Measurements from ENCODE around the gene DDX47. TPM values are rescaled to one million over a fixed set of nuclear protein-coding genes. Genes with fewer than 3 reads are reported as not detected.

Gene DDX47
- total and polyA plus RNA-seq, 2 experiments from 2014 or later = 54.0 to 90.8 TPM

GRCh38 chr12:12821975-12822374, 8.8 kb downstream of the DDX47 start:
- H3K9me3 Mint-ChIP-seq = no peaks in the 10 kb centered on the region
- no peak overlapping the region for H3K4me3 ChIP-seq
- H3K36me3 ChIP-seq (ENCODE audit: insufficient read depth) = peaks cover 57% of the 10 kb centered on the region
- H3K27ac ChIP-seq (ENCODE audit: low read depth) = no peak overlapping the region
- no peaks in the 10 kb centered on the region for H3K27me3 ChIP-seq (ENCODE audit: insufficient read depth)
- ATAC-seq (no peak), DNase-seq (ENCODE audit: low spot score) (no peak)
- H3K4me1 Mint-ChIP-seq = no peaks in the 10 kb centered on the region
- TF ChIP-seq ZNF114 (CRISPR knock-in tag; IDR thresholded peaks at IDR 0.05) = no peak
- no peak for TF ChIP-seq STAT1 (IDR thresholded peaks at IDR 0.05; ENCODE audit: unreplicated experiment)
- TF ChIP-seq EZH2 (IDR thresholded peaks at IDR 0.05; ENCODE audit: low read depth, unreplicated experiment) = no peak
- TF ChIP-seq EZH2phosphoT487 (IDR thresholded peaks at IDR 0.05; ENCODE audit: unreplicated experiment) = no peak
- no peak for TF ChIP-seq CREB1 (CRISPR knock-in tag; IDR thresholded peaks at IDR 0.05; ENCODE audit: low read depth)
- no peak for TF ChIP-seq POLR2AphosphoS5 (IDR thresholded peaks at IDR 0.05; ENCODE audit: low read depth)
- no peak for TF ChIP-seq ZNF331 (CRISPR knock-in tag; IDR thresholded peaks at IDR 0.05; ENCODE audit: low read depth)
- no peak for TF ChIP-seq ZNF462 (CRISPR knock-in tag; IDR thresholded peaks at IDR 0.05)
- no peak for TF ChIP-seq JUNB (IDR thresholded peaks at IDR 0.05; ENCODE audit: unreplicated experiment)
- no peak for TF ChIP-seq REST (IDR thresholded peaks at IDR 0.05; ENCODE audit: unreplicated experiment)
- no peak for TF ChIP-seq CTCF (conservative IDR thresholded peaks at IDR 0.05; ENCODE audit: low read depth in 2 of 2)
- TF ChIP-seq ETS1 (IDR thresholded peaks at IDR 0.05) = no peak
- no peak for TF ChIP-seq NANOG (IDR thresholded peaks at IDR 0.05; ENCODE audit: borderline replicate concordance)
- no peak overlapping the region for H3K4me3 Mint-ChIP-seq
- H3K9me2 ChIP-seq (ENCODE audit: insufficient read depth) = no peaks in the 10 kb centered on the region
- no peaks in the 10 kb centered on the region for H3K4me1 ChIP-seq (ENCODE audit: insufficient read depth)
- no peaks in the 10 kb centered on the region for H3K27me3 Mint-ChIP-seq (ENCODE audit: insufficient read depth, low read depth, poor library complexity)
- peaks cover 11% of the 10 kb centered on the region for H4K20me1 ChIP-seq (replicated peaks; ENCODE audit: insufficient read depth)
- H3K27ac Mint-ChIP-seq = no peak overlapping the region
- no peak overlapping the region for H3K4me2 ChIP-seq
- peaks cover 67% of the 10 kb centered on the region for H3K36me3 Mint-ChIP-seq (ENCODE audit: low read depth)
- H2AFZ ChIP-seq = no peak overlapping the region
- no peaks in the 10 kb centered on the region for H3F3A ChIP-seq (replicated peaks; ENCODE audit: low read depth)
- peaks cover 46% of the 10 kb centered on the region for H3K79me2 ChIP-seq (replicated peaks; ENCODE audit: insufficient read depth)

Data from GM23338 (cell line).